ENCODE data around the gene GAS2L2.

GRCh38 chr17:35727635-35728034 lies 25.4 kb downstream of the GAS2L2 start:
- TF ChIP-seq CTCF (IDR thresholded peaks at IDR 0.05) = no peak
- no peak for TF ChIP-seq TCF7L2 (IDR thresholded peaks at IDR 0.05; ENCODE audit: low read depth, low read length)
- TF ChIP-seq POLR2AphosphoS5 (IDR thresholded peaks at IDR 0.05; ENCODE audit: low read depth, low read length) = no peak; the same call in 1 of the 2 replicates

Measured in Panc1 (cell line).